MV-4-11 (cell line): Measurements from ENCODE around the gene SGSM2.

Experiments
- DNase-seq: peaks from one replicate; lab custom pipeline; 2025; lab: John Stamatoyannopoulos, UW

SGSM2 gene

GRCh38 chr17:2369551-2370210 is 32.4 kb downstream of the SGSM2 start:
- no peak for DNase-seq

- no peak for DNase-seq
Measured at GRCh38 chr17:2370211-2370589, 32.9 kb downstream of the SGSM2 start.

- DNase-seq: no peak
Measured at GRCh38 chr17:2371183-2372130, 34.2 kb downstream of the SGSM2 start.

GRCh38 chr17:2372180-2372579 is 34.9 kb downstream of the SGSM2 start:
- no peak for DNase-seq

GRCh38 chr17:2372681-2373080 is 35.4 kb downstream of the SGSM2 start:
- DNase-seq: no peak

GRCh38 chr17:2373179-2373578 is 35.9 kb downstream of the SGSM2 start:
- no peak for DNase-seq

- DNase-seq: no peak
Measured at GRCh38 chr17:2374549-2375285, 37.4 kb downstream of the SGSM2 start.

GRCh38 chr17:2375406-2375805 is 38.1 kb downstream of the SGSM2 start:
- DNase-seq: no peak

GRCh38 chr17:2376107-2376506 is 38.8 kb downstream of the SGSM2 start:
- no peak for DNase-seq

GRCh38 chr17:2377659-2378058 is 40.4 kb downstream of the SGSM2 start:
- DNase-seq: no peak

- no peak for DNase-seq
Measured at GRCh38 chr17:2378905-2379304, 41.6 kb downstream of the SGSM2 start.

GRCh38 chr17:2379489-2380225 is 42.4 kb downstream of the SGSM2 start:
- no peak for DNase-seq

- no peak for DNase-seq
Measured at GRCh38 chr17:2380226-2380922, 43.1 kb downstream of the SGSM2 start.

- no peak for DNase-seq
Measured at GRCh38 chr17:2380950-2381649, 43.8 kb downstream of the SGSM2 start.

GRCh38 chr17:2383628-2384167 is 46.4 kb downstream of the SGSM2 start:
- DNase-seq: no peak

GRCh38 chr17:2384439-2385127 is 47.3 kb downstream of the SGSM2 start:
- DNase-seq: no peak

GRCh38 chr17:2385240-2386210 is 48.2 kb downstream of the SGSM2 start:
- no peak for DNase-seq

GRCh38 chr17:2386400-2387085 is 49.2 kb downstream of the SGSM2 start:
- no peak for DNase-seq
